B cell (primary cell): ENCODE measurements around the gene AQP5. TPM values are rescaled to one million over a fixed set of nuclear protein-coding genes. Genes with fewer than 3 reads are reported as not detected.
"Not testable (repeated sequence)": the region's sequence is repeated elsewhere in the genome, so short reads cannot be mapped to it uniquely, and the experiment has no call there.

Source experiments
- ATAC-seq: fragments of 200-7000 bp; cut with Tn5 transposase; one replicate; pipeline ENCODE4 v1.10.0; 2021; ENCODE audit warnings: low read depth, mild to moderate bottlenecking, moderate number of reproducible peaks, moderate library complexity
- CTCF ChIA-PET: fragments of 350-600 bp; sonication (Branson Sonifier 250); formaldehyde crosslinking; loops from one replicate; lab custom pipeline; 2021; ENCODE audit warnings: antibody characterized with exemption, inconsistent platforms; lab: Charles Lee
- POLR2A ChIA-PET: fragments of 350-600 bp; sonication (Branson Sonifier 250); formaldehyde crosslinking; loops from one replicate; lab custom pipeline; 2021; ENCODE audit warnings: antibody characterized with exemption; lab: Charles Lee
- DNase-seq: peaks from one replicate; pipeline ENCODE4 v3.0.0; 2013
- H2AFZ ChIP-seq: 2 replicates; pipeline ENCODE4 v1.6.1; 2012; ENCODE audit warnings: mild to moderate bottlenecking, low read depth, low read length; ENCODE audit not compliant: insufficient read depth, poor library complexity, severe bottlenecking
- H3K27ac ChIP-seq, 2 donors: 1 replicate in 1 of 2; 2 replicates in 1 of 2; pipeline ENCODE4 v1.5.1; 2012 to 2013; ENCODE audit warnings: low read length in 2 of 2, mild to moderate bottlenecking in 2 of 2, moderate library complexity in 1 of 2
- H3K27me3 ChIP-seq, 4 experiments: fragments of 200-600 bp in 1 of 4; sonication (generic) in 1 of 4; replicated peaks in 1 of 4; 1 replicate in 2 of 4; 2 replicates in 2 of 4; pipeline versions ENCODE4 v1.6.1 to v1.7.0; 2013 to 2016; ENCODE audit warnings: low read length in 3 of 4, mild to moderate bottlenecking in 2 of 4, mixed read lengths in 1 of 4, moderate library complexity in 1 of 4; ENCODE audit not compliant: insufficient read depth in 4 of 4, control insufficient read depth in 3 of 4; ENCODE audit errors: control extremely low read depth in 1 of 4
- H3K36me3 ChIP-seq, 2 experiments: replicated peaks in 1 of 2; 1 replicate in 1 of 2; 2 replicates in 1 of 2; pipeline versions ENCODE4 v1.6.1 to v1.7.1; 2013; ENCODE audit warnings: low read length in 1 of 2; ENCODE audit not compliant: insufficient read depth in 2 of 2, control insufficient read depth in 1 of 2; ENCODE audit errors: control extremely low read depth in 1 of 2, extremely low read depth in 1 of 2
- H3K4me1 ChIP-seq, 2 donors: fragments of 200-600 bp in 1 of 2; sonication (generic) in 1 of 2; 1 replicate in 1 of 2; 2 replicates in 1 of 2; pipeline versions ENCODE4 v1.5.1 to v1.6.1; 2013 to 2017; ENCODE audit warnings: low read length in 2 of 2; ENCODE audit not compliant: control insufficient read depth in 2 of 2, insufficient read depth in 2 of 2
- H3K4me2 ChIP-seq: replicated peaks from 2 replicates; pipeline ENCODE3; 2012; ENCODE audit warnings: mild to moderate bottlenecking, low read depth, low read length; ENCODE audit not compliant: poor library complexity, severe bottlenecking
- H3K4me3 ChIP-seq, 5 experiments: fragments of 200-600 bp in 1 of 5; sonication (generic) in 1 of 5; 1 replicate in 3 of 5; 2 replicates in 2 of 5; pipeline versions ENCODE4 v1.5.1 to v1.7.0; 2011 to 2016; ENCODE audit warnings: low read length in 4 of 5, mild to moderate bottlenecking in 4 of 5, low read depth in 2 of 5, control low read depth in 1 of 5, moderate library complexity in 1 of 5; ENCODE audit not compliant: insufficient read depth in 1 of 5; ENCODE audit errors: control extremely low read depth in 1 of 5, extremely low read depth in 1 of 5
- H3K79me2 ChIP-seq: fragments of 200-600 bp; sonication (generic); one replicate; pipeline ENCODE4 v1.6.0; 2016; ENCODE audit warnings: low read length; ENCODE audit not compliant: control insufficient read depth, insufficient read depth
- H3K9ac ChIP-seq: fragments of 200-600 bp; sonication (generic); 2 replicates; pipeline ENCODE4 v1.6.1; 2017; ENCODE audit warnings: mild to moderate bottlenecking, low read length, moderate library complexity
- H3K9me3 ChIP-seq, 3 donors: one replicate each; pipeline versions ENCODE4 v1.6.1 to v1.7.1; 2013; ENCODE audit warnings: low read length in 2 of 3; ENCODE audit not compliant: control insufficient read depth in 2 of 3, insufficient read depth in 1 of 3; ENCODE audit errors: control extremely low read depth in 1 of 3
- H4K20me1 ChIP-seq: 2 replicates; pipeline ENCODE4 v1.6.0; 2012; ENCODE audit warnings: mild to moderate bottlenecking, low read length; ENCODE audit not compliant: insufficient read depth, control insufficient read depth, poor library complexity, severe bottlenecking
- H3K27ac Mint-ChIP-seq: one replicate; pipeline ENCODE4 v1.8.0; 2021; ENCODE audit warnings: mixed read lengths
- H3K27me3 Mint-ChIP-seq: one replicate; pipeline ENCODE4 v1.8.0; 2021; ENCODE audit warnings: mixed read lengths
- H3K4me1 Mint-ChIP-seq: one replicate; pipeline ENCODE4 v1.8.0; 2021; ENCODE audit warnings: mixed read lengths
- H3K4me3 Mint-ChIP-seq: one replicate; pipeline ENCODE4 v1.8.0; 2021; ENCODE audit warnings: mixed read lengths
- H3K9me3 Mint-ChIP-seq: one replicate; pipeline ENCODE4 v1.8.0; 2022; ENCODE audit warnings: mixed read lengths; ENCODE audit not compliant: insufficient read depth
- CTCF ChIP-seq: fragments of 200-600 bp; IDR thresholded peaks from one replicate; pipeline ENCODE4 v1.8.0; 2022; ENCODE audit warnings: antibody characterized with exemption, mild to moderate bottlenecking
- EZH2 ChIP-seq: IDR thresholded peaks from 2 replicates; pipeline ENCODE4 v1.6.1; 2012; ENCODE audit warnings: borderline replicate concordance, low read depth, mild to moderate bottlenecking, moderate library complexity, low read length; ENCODE audit not compliant: insufficient read depth, poor library complexity, severe bottlenecking
- WGBS: methylation state at CpG from one replicate; pipeline ENCODE4 v1.1.5; 2013; ENCODE audit warnings: missing lambda C conversion rate; ENCODE audit not compliant: insufficient coverage; 5-methylcytosine and 5-hydroxymethylcytosine counted together
- intact Hi-C: fragments of 100-400 bp; cut with micrococcal nuclease; formaldehyde crosslinking; loops from one replicate; pipeline ENCODE4 v1.10.0; 2022
- polyA plus RNA-seq: library from polyadenylated mRNA; depleted of rRNA; stranded (reverse); fragments of >200 nt; gene quantifications from 2 replicates; pipeline ENCODE4 v1.2.3, GENCODE V29; 2012
- total RNA-seq, 2 donors: library from RNA; stranded (reverse); fragments of 120-200 nt in 1 of 2; gene quantifications; 1 replicate in 1 of 2; 2 replicates in 1 of 2; pipeline versions ENCODE4 v1.2.3 to v1.2.4, GENCODE V29; 2013 to 2022

AQP5 gene
- total and polyA plus RNA-seq, 2 donors (not counting 1 experiment from before 2014, with no cell fraction given), result not detected

GRCh38 chr12:49984476-49985359 is 23.0 kb downstream of the AQP5 start:
- no peak overlapping the region for H2AFZ ChIP-seq
- CTCF ChIA-PET, result interaction anchor here (0.9 to 2.3 kb wide), 3 partner anchors 17 to 19 kb away, joined by 3 to 10 read pairs (median 6); no protein-coding TSS in a partner anchor
- TF ChIP-seq CTCF (no peak), EZH2 (no peak)
- Mint-ChIP-seq H3K27me3 (no peaks in the 10 kb centered on the region), H3K27ac (no peak overlapping the region), H3K9me3 (no peaks in the 10 kb centered on the region), H3K4me1 (no peaks in the 10 kb centered on the region), H3K4me3 (no peak overlapping the region)
- POLR2A ChIA-PET, result no interaction called here
- H3K79me2 ChIP-seq, result no peaks in the 10 kb centered on the region
- H3K4me1 ChIP-seq, result no peaks in the 10 kb centered on the region
- H3K9me3 ChIP-seq, result no peaks in the 10 kb centered on the region
- H3K4me3 ChIP-seq, result no peak overlapping the region
- no peak overlapping the region for H3K9ac ChIP-seq
- no peaks in the 10 kb centered on the region for H4K20me1 ChIP-seq
- WGBS, result 98% methylated on average over 7 of the region's 9 CpGs
- H3K27me3 ChIP-seq, result no peaks in the 10 kb centered on the region
- intact Hi-C loops, result no loop called here
- no peak overlapping the region for H3K27ac ChIP-seq
- no peak for DNase-seq
- peaks cover 0 to 4% of the 10 kb centered on the region in 2 experiments for H3K36me3 ChIP-seq
- ATAC-seq, result no peak
- no peak overlapping the region for H3K4me2 ChIP-seq

- DNase-seq (no peak), ATAC-seq (no peak)
- H3K4me3 ChIP-seq, result no peak overlapping the region
- no peak overlapping the region for H3K27ac ChIP-seq
- H3K27me3 ChIP-seq, result no peaks in the 10 kb centered on the region
- Mint-ChIP-seq H3K9me3 (no peaks in the 10 kb centered on the region), H3K27me3 (no peaks in the 10 kb centered on the region), H3K4me1 (no peaks in the 10 kb centered on the region), H3K27ac (no peak overlapping the region), H3K4me3 (no peak overlapping the region)
- no peaks in the 10 kb centered on the region for H3K79me2 ChIP-seq
- H2AFZ ChIP-seq, result no peak overlapping the region
- TF ChIP-seq EZH2 (no peak), CTCF (no peak)
- H3K4me2 ChIP-seq, result no peak overlapping the region
- no peak overlapping the region for H3K9ac ChIP-seq
- intact Hi-C loops, result no loop called here
- peaks cover 0 to 10% of the 10 kb centered on the region in 2 experiments for H3K36me3 ChIP-seq
- CTCF ChIA-PET, result interaction anchor here (2.3 kb wide), 1 partner anchor 19 kb away, joined by 10 read pairs; no protein-coding TSS in a partner anchor
- H4K20me1 ChIP-seq, result no peaks in the 10 kb centered on the region
- POLR2A ChIA-PET, result no interaction called here
- H3K4me1 ChIP-seq, result no peaks in the 10 kb centered on the region
- no peaks in the 10 kb centered on the region for H3K9me3 ChIP-seq
- WGBS, result 95% methylated on average over 3 of the region's 5 CpGs
These were observed 24.3 kb downstream of the AQP5 start for GRCh38 chr12:49985981-49986380.

GRCh38 chr12:49986476-49986875 is 24.8 kb downstream of the AQP5 start:
- H3K79me2 ChIP-seq, H3K27me3 Mint-ChIP-seq, H2AFZ ChIP-seq, H3K9ac ChIP-seq, ATAC-seq, H3K27ac ChIP-seq, POLR2A ChIA-PET, H3K36me3 ChIP-seq, H3K27me3 ChIP-seq, H3K9me3 Mint-ChIP-seq, H3K4me1 Mint-ChIP-seq, H3K27ac Mint-ChIP-seq, DNase-seq, H3K4me3 Mint-ChIP-seq, H4K20me1 ChIP-seq, H3K4me3 ChIP-seq, H3K4me1 ChIP-seq, H3K4me2 ChIP-seq, H3K9me3 ChIP-seq, intact Hi-C loops: not testable (repeated sequence)
- CTCF ChIA-PET, result interaction anchor here (2.3 kb wide), 1 partner anchor 19 kb away, joined by 10 read pairs; no protein-coding TSS in a partner anchor
- 100% methylated on average over 1 of the region's 3 CpGs for WGBS
